HT1080 (cell line): ENCODE results near the gene CDC42EP3. TPM values are rescaled to one million over a fixed set of nuclear protein-coding genes. Genes with fewer than 3 reads are reported as not detected.

Source experiments
- DNase-seq: peaks from one replicate; pipeline ENCODE4 v3.0.0-alpha.2; 2015; ENCODE audit warnings: low read depth
- total RNA-seq: library from RNA; depleted of rRNA; stranded (reverse); fragments of >200 nt; shearing (Covaris generic); gene quantifications from 2 replicates; pipeline ENCODE4 v1.2.3, GENCODE V29; 2014

CDC42EP3 gene
- total RNA-seq, 1 experiment from 2014 or later = 101 TPM

DNA sequence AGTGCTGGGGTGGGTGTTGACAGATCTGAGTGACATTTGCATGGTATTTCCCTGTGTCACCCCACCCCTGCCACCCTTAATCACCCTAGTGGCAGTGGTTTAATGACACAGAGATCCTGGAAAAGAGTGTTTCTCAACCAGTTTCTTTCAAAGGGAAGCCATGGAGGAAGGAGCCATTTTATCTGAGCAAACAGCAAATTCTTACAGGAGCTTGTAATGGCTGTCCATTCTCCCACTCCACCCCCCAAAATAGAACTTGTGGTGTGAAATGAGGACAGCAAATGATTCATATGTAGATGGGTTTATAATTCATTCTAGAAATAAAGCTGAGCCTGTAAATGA lies 51.5 kb downstream of the CDC42EP3 start:
- no peak for DNase-seq

DNA sequence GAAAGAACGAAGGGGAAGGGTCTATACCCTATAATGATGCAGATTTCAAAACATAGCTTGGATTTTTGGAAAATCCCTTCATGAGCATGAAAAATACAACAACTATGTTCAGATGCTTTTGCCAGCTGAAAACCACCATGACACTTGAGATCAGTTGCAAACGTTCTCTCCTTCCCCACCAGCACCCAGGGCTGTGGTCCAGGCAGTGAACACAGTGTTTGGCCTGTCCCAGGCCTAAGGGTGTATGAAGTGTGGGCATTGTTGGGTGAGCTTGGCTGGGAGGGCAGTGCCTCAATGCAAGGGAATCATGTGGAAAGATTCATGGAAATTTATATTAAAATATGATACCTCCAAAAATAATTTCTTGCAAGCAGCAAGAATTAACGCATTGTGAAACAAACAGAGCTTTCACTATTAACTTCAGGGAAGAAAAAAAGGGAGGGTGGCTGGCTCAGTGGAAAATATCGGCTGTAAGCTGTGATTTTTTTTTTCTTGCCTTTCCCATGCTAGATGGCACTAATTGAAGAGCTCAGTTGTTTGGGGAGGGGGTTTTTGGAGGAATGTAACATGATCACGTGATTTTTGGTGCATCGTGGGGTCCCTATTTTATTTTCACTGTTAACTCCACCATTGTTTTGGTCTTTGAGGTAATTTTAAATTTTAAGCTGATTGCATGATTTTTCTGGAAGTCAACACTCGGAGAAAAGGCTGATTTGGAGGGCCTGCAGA lies 52.0 kb downstream of the CDC42EP3 start:
- no peak for DNase-seq

DNA sequence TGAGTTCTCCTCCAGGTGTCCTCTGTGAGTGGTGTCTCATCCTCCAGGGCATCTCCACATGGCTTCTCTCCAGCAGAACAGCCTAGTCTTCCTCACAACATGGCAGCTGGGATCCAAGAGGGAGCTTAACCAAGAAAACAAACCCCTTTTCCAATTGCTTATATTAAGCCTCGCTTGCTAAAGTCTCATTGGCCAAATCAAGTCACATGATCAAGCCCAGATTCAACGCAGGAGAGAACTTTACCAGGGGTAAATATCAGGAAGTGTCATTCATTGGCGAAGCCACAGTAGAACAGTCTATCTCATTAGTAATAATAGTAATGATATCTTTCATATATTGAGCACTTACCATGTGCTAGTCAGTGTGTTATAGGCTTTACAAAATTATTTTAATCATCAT lies 53.1 kb downstream of the CDC42EP3 start:
- DNase-seq = no peak

DNA sequence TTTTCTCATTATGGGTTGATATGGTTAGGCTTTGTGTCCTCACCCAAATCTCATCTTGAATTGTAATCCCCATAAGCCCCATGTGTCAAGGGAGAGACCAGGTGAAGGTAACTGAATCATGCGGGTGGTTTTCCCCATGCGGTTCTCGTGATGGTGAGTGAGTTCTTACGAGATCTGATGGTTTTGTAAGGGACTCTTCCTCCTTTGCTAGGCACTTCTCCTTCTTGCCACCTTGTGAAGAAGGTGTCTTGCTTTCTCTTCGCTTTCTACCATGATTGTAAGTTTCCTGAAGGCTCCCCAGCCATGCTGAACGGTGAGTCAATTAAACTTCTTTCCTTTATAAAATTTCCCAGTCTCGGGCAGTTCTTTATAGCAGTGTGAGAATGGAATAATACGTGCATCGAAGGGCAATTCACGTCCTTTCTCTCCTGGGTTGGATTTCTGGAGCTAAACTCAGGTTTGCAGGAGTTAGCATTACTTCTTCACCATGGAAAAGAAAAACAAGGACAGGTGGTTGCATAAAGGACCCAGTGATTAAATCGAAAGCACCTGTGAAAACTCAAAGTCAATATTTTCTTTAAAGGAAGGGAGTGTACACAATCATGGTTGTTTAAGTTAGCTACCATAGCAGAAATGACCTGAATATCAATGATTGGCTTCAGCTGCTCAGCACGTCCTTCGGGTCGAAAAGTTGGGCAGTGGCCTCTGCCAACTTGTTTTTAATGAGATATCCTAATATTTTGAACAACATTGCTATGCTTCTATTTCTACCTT lies 54.1 kb downstream of the CDC42EP3 start:
- DNase-seq = no peak

DNA sequence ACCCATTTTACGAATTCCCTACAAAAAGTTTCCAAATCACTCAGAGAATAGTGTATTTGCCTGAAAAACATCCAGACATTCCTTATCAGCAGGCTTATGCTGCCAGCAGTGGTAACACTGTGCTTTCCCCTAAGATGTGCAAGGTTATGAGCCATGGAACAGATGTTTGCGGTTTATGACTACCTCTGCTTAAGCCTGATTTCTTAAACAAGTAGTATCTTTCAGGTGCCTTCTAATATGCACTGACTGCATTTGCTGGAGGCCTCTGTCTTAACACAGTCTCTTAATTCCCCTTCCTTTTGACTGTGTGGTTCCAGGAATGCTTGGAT lies 54.8 kb downstream of the CDC42EP3 start:
- peak; percentile 90 for DNase-seq

DNA sequence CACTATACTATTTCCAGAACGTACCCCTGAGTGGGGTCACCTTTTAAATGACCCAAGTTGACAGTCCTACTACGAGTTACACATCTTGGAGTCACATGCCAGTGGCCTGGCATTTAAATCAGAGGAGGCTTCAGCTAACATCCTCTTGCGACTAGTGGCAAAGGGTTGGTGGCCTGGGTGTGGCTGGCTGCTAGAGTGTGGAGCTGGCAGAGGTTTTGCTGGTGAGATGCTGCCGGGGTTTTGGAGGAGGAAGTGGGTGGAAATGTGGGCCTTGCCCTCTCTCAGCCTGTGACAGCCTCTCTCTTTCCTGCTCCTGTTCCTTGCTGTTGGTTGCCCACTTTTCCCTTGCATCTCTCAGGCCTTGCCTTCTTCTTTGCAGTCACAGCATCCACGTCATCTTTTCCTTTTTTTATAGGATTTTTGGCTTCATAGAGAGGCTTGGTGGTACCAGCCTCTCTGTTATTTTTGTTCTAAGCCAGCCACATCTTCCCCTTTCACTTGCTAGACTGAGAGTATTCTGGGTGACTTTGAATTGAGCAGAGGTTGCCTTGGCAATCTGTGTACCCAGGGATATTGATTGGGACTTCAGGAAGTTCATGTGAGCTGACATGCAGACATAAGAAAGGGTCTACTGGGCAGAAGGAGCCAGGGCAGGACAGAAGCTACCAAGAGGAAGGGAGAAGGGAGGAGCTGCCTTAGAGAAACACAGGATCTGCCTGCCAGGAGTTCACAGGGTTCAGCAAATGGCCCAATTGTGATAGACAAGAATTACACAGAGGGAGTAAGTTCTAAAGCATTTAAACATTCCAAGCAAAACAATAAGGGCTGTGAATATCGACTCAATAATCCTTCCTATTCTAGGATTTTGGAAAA lies 55.4 kb downstream of the CDC42EP3 start:
- no peak for DNase-seq

- peak; percentile 89 for DNase-seq
Observed at GRCh38 chr2:37614061-37614738, 57.2 kb downstream of the CDC42EP3 start.

DNA sequence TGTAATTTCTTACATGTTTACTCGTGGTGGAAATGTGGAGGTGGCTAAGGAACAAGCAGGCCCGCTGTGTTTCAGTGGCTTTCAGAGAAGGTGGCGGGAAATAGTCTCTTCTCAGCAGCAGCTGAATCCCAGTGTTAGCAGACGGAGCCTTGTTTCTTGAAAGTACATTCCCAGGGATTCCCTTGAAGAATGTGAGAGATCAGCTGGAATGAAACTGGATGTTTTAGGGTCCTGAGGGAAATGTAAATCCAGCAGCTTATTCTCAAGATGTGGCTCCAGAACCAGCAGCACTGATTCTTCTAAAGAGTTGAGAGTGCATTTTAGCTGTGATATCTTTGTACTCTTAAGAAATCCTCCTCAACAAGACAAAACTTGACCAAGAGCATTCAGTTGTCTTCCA lies 59.1 kb downstream of the CDC42EP3 start:
- no peak for DNase-seq

- no peak for DNase-seq
Observed at GRCh38 chr2:37610638-37611289, 60.7 kb downstream of the CDC42EP3 start.

DNA sequence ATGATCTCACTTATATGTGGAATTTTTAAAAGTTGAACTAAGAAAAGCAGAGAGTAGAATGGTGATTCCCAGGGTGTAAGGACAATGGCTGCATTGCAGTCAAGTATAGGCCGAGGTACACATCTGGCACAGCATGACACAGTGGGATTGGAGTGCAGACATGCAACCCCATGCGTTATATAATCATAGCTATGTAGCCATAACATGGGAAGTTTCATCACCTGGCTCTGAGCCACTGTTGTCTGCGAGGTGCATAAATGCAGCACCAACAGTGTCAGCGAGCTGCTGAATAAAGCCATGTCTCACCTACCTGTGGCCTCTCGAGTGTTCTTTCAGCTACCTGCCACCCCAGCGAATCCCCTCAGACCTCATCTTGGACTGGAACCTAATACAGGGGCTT lies 61.7 kb downstream of the CDC42EP3 start:
- no peak for DNase-seq

GRCh38 chr2:37604716-37605115 lies 66.7 kb downstream of the CDC42EP3 start:
- peak; percentile 82 for DNase-seq

- no peak for DNase-seq
Observed at GRCh38 chr2:37602702-37603101, 68.7 kb downstream of the CDC42EP3 start.

- DNase-seq = no peak
Observed at GRCh38 chr2:37602040-37602439, 69.4 kb downstream of the CDC42EP3 start.

DNA sequence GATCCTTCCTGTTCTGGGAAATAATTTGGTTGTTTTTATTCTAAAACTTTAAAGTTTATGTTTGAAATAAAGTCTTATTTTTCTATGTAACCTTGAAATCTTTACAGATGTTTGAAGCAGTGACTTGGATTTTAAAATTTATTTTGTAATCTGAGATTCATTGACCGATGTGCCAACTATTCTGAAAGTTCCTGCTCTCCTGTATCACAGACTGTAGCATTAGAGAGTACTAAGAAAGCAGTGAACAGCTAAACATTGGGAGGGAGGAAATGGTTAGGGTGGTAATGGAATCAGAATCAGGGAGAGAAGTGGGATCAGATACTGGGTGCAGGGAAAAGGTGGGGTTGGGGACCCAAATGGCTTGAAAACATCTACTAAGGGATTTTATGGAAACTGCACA lies 69.9 kb downstream of the CDC42EP3 start:
- no peak for DNase-seq

- no peak for DNase-seq
Observed at GRCh38 chr2:37600735-37601134, 70.7 kb downstream of the CDC42EP3 start.

GRCh38 chr2:37599688-37600525 lies 71.5 kb downstream of the CDC42EP3 start:
- no peak for DNase-seq

DNA sequence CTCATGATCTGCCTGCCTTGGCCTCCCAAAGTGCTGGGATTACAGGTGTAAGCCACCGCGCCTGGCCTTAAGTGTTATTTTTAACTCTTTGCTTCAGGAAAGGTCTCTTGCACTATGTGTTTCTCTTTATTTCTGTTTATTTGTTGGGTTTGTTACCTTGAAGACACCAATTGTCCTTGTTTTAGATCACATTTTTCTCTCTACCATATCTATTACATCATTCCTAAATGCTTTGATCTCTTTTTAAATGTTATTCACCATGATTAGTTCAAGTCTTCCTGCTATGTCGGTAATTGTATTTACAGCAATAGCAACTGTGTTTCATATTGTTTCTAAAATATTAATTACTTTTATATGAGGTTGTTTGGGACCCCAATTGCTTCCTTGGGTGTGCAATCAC lies 77.7 kb downstream of the CDC42EP3 start:
- no peak for DNase-seq

GRCh38 chr2:37593024-37593423 lies 78.4 kb downstream of the CDC42EP3 start:
- no peak for DNase-seq
